Measurements from ENCODE around the gene WDR81. TPM values are rescaled to one million over a fixed set of nuclear protein-coding genes. Genes with fewer than 3 reads are reported as not detected.

Gene WDR81
- total and polyA plus RNA-seq, 10 of the 15 experiments (the other 5 are each of a cell fraction or from before 2014, with no cell fraction given), result 0.13 to 22.4 (median 7.3) TPM; not detected in 1

DNA sequence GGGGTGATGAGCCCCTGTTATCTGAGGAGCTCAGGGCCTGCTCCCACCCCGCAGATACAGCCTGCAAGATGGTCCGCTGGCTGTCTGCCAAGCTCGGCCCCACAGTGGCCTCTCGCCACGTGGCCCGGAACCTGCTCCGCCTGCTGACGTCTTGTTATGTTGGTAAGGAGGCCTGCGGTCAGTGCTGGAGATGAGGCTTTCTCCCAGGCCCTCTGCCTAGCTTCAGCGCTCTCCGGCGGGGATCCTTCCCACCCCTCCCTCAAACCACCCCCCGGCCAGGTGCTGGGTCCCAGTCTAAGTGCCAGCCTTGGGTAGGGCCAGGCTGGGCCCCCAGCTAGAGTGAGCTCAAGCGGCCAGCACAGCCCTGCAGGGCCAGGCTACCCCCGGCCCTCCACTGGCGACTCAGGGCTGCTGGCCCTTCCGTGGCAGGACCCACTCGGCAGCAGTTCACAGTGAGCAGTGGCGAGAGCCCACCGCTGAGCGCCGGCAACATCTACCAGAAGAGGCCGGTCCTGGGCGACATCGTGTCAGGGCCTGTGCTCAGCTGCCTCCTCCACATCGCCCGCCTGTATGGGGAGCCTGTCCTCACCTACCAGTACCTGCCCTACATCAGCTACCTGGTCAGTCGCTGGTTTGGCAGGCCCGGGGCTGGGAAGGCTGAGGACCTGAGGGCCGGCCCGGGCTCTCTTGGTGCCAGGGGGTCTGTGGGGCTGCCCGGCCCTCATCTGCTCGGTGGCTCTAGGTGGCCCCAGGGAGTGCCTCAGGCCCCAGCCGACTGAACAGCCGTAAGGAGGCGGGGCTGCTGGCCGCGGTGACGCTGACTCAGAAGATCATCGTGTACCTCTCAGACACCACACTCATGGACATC is 6.1 kb downstream of the WDR81 start (continued):
- TF ChIP-seq, protein P1, sequence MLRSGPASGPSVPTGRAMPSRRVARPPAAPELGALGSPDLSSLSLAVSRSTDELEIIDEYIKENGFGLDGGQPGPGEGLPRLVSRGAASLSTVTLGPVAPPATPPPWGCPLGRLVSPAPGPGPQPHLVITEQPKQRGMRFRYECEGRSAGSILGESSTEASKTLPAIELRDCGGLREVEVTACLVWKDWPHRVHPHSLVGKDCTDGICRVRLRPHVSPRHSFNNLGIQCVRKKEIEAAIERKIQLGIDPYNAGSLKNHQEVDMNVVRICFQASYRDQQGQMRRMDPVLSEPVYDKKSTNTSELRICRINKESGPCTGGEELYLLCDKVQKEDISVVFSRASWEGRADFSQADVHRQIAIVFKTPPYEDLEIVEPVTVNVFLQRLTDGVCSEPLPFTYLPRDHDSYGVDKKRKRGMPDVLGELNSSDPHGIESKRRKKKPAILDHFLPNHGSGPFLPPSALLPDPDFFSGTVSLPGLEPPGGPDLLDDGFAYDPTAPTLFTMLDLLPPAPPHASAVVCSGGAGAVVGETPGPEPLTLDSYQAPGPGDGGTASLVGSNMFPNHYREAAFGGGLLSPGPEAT (IDR thresholded peaks at IDR 0.05; ENCODE audit: low read depth), result no peak
- TF ChIP-seq, protein P2, sequence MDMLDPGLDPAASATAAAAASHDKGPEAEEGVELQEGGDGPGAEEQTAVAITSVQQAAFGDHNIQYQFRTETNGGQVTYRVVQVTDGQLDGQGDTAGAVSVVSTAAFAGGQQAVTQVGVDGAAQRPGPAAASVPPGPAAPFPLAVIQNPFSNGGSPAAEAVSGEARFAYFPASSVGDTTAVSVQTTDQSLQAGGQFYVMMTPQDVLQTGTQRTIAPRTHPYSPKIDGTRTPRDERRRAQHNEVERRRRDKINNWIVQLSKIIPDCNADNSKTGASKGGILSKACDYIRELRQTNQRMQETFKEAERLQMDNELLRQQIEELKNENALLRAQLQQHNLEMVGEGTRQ (IDR thresholded peaks at IDR 0.05; ENCODE audit: borderline replicate concordance, low read depth, low read length), result no peak

DNA sequence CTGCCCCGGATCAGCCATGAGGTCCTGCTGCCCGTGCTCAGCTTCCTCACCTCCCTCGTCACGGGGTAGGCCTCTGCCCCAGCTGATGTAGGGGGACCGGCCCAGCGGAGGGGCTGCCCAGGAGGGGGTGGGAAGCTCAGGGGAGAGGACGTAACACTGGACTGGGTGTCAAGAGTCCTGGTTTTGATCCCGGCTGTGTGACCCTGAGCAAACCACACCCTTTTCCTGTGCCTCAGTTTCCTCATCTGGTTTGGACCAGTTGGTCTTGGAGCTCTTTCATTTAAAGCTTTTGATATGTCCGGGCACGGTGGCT is 6.6 kb downstream of the WDR81 start:
- ChIA-PET POLR2A (interaction anchor here (0.6 kb wide), 1 partner anchor 703 kb away, joined by 3 read pairs; no protein-coding TSS in a partner anchor), CTCF (interaction anchor here (1.2 to 1.6 kb wide), 2 partner anchors 10 to 15 kb away, joined by 3 to 7 read pairs; no protein-coding TSS in a partner anchor), RAD21 (ENCODE audit: unreplicated experiment) (no interaction called here), SMC1A (ENCODE audit: uncharacterized antibody, unreplicated experiment) (interaction anchor here (1.2 kb wide), 1 partner anchor 10 kb away, joined by 3 read pairs; no protein-coding TSS in a partner anchor)
- Histone ChIP-seq H3K27ac (ENCODE audit: control insufficient read depth, insufficient read depth) (no peak overlapping the region), H3K27me3 (replicated peaks in 1 of 2; ENCODE audit: control insufficient read depth in 2 of 2, insufficient read depth in 2 of 2, low read length in 1 of 2) (no peaks in the 10 kb centered on the region), H3K36me3 (ENCODE audit: control insufficient read depth in 2 of 2, insufficient read depth in 2 of 2, low read length in 1 of 2) (peaks cover 3% of the 10 kb centered on the region in 2 experiments; a peak in 3 of 4 replicates), H4K20me1 (ENCODE audit: control insufficient read depth, insufficient read depth) (no peaks in the 10 kb centered on the region), H3K4me1 (ENCODE audit: control insufficient read depth, insufficient read depth, low read length) (peaks cover 9% of the 10 kb centered on the region), H3K9ac (ENCODE audit: control insufficient read depth, insufficient read depth, low read length) (no peak overlapping the region), H2AFZ (ENCODE audit: control insufficient read depth, low read depth, low read length) (no peak overlapping the region), H3K4me2 (ENCODE audit: control insufficient read depth, insufficient read depth) (no peak overlapping the region), H3K4me3 (no peak overlapping the region), H3K9me3 (replicated peaks; ENCODE audit: control insufficient read depth, insufficient read depth, low read length) (no peaks in the 10 kb centered on the region), H3K79me2 (ENCODE audit: control insufficient read depth, insufficient read depth, low read length) (peaks cover 2% of the 10 kb centered on the region; the same call in 1 of the 2 replicates)
- intact Hi-C loops (cut with micrococcal nuclease; ENCODE audit: unreplicated experiment), result no loop called here
- no peak for DNase-seq (ENCODE audit: low read depth, low spot score)
- ATAC-seq, result no peak
- no TSS peak for BruUV-seq (replicated peaks)
- in situ Hi-C loops (cut with MboI), result no loop called here
- no peak for FAIRE-seq
- WGBS (ENCODE audit: insufficient coverage, insufficient replicate concordance, low lambda C conversion rate, missing lambda C conversion rate), result 87% methylated on average over 9 of the region's 10 CpGs
- TF ChIP-seq CHD2 (IDR thresholded peaks at IDR 0.05; ENCODE audit: borderline replicate concordance, low read depth, low read length), result no peak
- no peak for TF ChIP-seq SIN3A (IDR thresholded peaks at IDR 0.05; ENCODE audit: low read depth, low read length)
- TF ChIP-seq CBX5 (IDR thresholded peaks at IDR 0.05; ENCODE audit: low read depth), result no peak
- TF ChIP-seq, protein P3, sequence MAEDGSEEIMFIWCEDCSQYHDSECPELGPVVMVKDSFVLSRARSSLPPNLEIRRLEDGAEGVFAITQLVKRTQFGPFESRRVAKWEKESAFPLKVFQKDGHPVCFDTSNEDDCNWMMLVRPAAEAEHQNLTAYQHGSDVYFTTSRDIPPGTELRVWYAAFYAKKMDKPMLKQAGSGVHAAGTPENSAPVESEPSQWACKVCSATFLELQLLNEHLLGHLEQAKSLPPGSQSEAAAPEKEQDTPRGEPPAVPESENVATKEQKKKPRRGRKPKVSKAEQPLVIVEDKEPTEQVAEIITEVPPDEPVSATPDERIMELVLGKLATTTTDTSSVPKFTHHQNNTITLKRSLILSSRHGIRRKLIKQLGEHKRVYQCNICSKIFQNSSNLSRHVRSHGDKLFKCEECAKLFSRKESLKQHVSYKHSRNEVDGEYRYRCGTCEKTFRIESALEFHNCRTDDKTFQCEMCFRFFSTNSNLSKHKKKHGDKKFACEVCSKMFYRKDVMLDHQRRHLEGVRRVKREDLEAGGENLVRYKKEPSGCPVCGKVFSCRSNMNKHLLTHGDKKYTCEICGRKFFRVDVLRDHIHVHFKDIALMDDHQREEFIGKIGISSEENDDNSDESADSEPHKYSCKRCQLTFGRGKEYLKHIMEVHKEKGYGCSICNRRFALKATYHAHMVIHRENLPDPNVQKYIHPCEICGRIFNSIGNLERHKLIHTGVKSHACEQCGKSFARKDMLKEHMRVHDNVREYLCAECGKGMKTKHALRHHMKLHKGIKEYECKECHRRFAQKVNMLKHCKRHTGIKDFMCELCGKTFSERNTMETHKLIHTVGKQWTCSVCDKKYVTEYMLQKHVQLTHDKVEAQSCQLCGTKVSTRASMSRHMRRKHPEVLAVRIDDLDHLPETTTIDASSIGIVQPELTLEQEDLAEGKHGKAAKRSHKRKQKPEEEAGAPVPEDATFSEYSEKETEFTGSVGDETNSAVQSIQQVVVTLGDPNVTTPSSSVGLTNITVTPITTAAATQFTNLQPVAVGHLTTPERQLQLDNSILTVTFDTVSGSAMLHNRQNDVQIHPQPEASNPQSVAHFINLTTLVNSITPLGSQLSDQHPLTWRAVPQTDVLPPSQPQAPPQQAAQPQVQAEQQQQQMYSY (CRISPR knock-in tag; IDR thresholded peaks at IDR 0.05), result no peak
- no peak for TF ChIP-seq FOXM1 (IDR thresholded peaks at IDR 0.05; ENCODE audit: low read depth, low read length)
- TF ChIP-seq EED (IDR thresholded peaks at IDR 0.05; ENCODE audit: low read depth), result no peak
- TF ChIP-seq TBL1XR1 (IDR thresholded peaks at IDR 0.05; ENCODE audit: low read depth, low read length), result no peak
- TF ChIP-seq, protein P4, sequence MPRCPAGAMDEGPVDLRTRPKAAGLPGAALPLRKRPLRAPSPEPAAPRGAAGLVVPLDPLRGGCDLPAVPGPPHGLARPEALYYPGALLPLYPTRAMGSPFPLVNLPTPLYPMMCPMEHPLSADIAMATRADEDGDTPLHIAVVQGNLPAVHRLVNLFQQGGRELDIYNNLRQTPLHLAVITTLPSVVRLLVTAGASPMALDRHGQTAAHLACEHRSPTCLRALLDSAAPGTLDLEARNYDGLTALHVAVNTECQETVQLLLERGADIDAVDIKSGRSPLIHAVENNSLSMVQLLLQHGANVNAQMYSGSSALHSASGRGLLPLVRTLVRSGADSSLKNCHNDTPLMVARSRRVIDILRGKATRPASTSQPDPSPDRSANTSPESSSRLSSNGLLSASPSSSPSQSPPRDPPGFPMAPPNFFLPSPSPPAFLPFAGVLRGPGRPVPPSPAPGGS (IDR thresholded peaks at IDR 0.05; ENCODE audit: borderline replicate concordance, insufficient read depth, low read depth, low read length, poor library complexity, severe bottlenecking), result no peak
- no peak for TF ChIP-seq TARDBP (IDR thresholded peaks at IDR 0.05; ENCODE audit: borderline replicate concordance)
- no peak for TF ChIP-seq PAX8 (IDR thresholded peaks at IDR 0.05)
- TF ChIP-seq TAF1 (IDR thresholded peaks at IDR 0.05; ENCODE audit: borderline replicate concordance, low read depth, low read length), result no peak

Data from GM12878 (cell line).